HG03521 (cell line): ENCODE results near the gene AK2.
"Not testable (repeated sequence)": the region's sequence is repeated elsewhere in the genome, so short reads cannot be mapped to it uniquely, and the experiment has no call there.

Experiments used
- ATAC-seq: cut with Tn5 transposase; IDR thresholded peaks from one replicate; pipeline ENCODE4 v1.9.1; 2021; ENCODE audit warnings: mild to moderate bottlenecking, moderate library complexity; ENCODE audit not compliant: unreplicated experiment

AK2 gene

DNA sequence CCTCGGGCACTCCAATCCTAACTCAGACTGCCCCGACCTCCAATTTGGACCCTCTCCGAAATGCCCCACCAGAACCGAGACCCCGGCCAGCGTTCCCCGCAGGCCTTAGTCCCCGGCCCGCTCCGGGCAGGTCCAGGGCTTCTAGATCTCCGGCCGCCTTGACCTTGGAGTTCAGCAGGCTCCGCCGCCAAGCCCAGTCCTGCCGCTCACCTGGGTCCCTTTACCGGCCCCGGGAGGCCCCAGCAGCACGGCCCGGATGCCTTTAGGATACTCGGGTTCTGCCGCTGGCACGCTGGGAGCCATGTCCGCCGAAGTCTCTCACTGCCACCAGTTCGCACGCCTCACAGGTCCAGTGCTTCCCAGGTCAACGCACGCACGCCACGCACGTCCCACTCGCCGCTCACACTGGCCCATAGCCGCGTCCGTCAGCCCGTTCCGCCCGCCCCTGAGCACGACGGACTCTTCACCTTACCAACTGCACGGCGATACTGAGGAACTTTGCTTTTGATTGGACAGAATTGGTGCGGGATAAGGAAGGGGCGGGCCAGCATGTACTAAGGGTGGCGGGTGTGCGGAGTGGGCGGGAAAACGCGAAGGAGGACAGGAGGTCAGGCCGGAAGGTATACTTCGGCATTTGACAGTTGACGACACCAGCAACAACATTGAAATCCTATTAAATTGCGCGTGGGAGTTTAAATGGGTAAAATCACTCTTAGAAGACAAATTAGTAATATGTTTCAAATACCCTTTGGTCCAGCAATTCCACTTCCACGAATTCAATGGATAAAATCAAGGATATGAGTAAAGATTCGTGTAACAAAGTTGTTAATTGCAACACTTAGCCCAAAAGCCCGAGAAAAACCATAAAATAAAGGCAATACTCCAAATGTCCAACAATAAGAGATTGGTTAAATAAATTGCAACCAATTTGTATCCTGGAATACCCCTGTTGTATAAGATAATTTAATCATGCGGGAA, at the start of gene AK2:
Gene AK2, minus strand, starts transcription at position 358 of the 978 bp plus-strand sequence. Its CDS starts 55 bp downstream, at position 303.
- ATAC-seq: peak; percentile 99

DNA sequence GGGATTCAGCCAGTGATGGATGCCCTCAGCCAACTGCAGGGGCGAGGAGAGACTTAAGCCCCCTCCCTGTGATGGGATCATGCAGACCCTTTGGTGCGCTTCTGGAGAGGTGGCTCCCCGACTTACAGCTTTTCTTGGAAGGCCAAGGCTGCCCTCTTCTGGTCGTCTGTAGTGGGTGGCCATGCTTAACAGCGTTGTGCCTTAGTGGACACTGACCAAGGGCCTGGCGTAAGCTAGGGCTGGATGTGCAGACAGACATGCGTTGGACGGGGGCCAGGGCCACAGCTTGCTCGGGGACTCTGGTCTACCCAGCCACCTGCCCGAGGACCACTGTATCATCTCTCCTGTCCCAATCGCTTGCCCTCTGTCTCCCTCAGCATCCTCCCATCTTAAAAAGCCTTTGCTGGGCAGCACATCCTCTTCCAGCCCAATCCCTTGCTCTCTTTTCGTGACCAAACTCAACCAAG, 49.7 kb upstream of the AK2 start:
- no peak for ATAC-seq

DNA sequence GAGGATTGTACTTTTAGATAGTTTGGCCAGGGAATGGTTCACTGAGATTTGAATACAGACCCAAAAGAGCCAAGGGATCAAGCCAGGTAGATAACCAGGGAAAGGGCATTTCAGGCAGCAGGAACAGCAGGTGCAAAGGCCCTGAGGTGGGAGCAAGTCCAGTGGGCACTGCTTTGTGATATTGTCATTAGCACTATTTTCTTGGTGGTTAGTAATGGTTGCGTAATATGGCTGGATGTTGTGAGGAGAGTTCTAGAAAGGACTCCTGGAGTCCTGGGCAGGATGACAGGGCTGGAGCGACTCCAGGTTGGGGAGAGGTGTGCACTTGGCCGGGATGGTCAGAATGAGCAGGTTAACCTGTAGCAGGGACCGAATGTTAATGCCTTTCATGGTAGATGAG, 48.6 kb upstream of the AK2 start:
- ATAC-seq: no peak

DNA sequence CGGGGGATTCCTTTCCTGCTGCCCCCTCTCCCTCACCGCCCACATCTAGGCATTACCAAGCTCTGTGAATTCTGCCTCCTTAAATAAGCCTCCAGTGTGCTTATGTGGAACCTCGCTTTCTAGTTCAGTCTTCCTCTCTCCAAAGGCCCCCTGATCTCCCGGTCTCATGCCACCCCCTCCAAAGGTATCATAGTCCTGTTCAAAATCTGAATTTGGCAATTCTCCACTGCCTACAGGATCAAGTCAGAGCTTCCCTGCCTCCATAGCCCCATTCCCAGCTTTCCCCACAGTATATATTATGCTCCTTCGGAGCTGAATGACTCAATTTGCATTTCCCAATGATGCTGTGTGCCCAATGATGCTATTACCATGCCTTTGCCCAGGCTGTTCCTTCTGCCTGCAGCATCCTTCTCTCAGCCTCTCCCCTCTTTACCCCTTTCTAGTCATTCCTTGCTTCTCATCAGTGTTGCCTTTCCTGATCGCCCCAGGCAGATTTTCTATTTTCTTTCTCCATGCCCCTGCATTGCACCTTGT, 46.0 kb upstream of the AK2 start:
- no peak for ATAC-seq

DNA sequence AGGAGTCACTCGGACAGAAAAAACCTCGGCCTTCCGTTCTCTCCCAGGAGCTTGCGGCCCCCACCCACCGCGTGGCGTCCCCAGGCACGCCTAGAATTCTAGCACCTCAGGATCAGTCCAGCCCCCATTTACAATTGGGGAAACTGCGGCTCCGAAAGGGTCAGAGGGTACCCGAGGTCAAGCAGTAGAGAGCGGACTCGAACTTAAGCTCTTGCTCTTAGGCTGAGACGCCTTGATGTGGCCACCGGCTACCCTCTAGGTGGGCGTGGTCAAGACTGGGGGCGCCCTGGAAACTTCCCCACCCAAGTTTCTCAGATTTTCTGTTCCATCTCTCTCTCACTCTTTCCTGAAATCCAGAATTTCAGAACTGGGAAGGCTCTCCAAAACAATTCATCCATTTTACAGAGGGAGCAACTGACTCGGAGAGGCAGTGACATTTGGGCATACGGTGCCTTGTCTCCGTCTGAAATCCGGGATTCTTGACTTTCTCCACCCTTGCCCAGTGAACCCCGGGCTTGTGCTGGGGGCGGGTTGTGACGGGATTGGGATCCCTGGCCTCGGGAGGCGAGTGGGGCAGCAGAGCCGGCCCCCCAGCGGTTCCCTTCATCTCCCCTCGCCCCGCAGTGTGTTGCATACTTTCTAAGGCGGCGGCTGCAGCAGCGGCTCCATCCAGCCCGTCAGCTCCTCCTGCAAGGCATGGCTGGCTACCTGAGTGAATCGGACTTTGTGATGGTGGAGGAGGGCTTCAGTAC, 45.0 kb upstream of the AK2 start:
- no peak for ATAC-seq

DNA sequence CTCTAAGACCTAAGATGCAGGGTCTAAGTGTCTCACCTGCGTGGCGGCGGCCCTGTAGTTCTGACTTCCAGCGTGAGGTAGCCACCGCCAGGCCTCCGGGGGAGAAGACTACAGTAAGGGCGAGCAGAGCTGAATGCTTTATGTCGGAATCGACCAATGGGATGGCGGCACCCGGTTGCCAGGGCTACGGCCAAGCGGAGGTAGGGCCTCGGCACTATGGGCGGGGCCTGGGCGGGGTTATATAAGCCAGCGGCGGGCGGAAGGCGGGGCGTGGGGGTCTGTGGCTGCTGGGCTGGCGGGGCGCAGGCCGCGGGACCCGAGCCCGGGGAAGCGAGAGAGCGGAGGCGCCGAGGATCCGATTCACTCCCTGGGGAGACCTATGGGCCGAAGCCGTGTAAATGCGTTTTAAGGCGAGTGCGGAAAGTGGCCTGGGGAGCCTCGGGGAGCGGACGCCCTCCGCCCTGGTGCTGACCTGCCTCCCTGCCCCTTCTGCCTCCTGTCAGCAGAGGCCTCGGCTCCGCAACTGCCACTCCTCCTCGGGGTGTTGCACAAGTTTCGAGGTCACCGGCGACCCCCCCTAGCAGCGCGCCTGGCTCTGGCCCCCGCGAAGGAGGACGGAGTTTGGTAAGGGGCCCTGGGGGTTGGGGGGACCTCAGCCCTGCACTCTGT, 44.3 kb upstream of the AK2 start, which contains the start of gene AZIN2:
Gene AZIN2, plus strand, starts transcription at position 269 of the 669 bp plus-strand sequence. CDS start 1,097 bp downstream, outside the sequence.
- peak; percentile 98 for ATAC-seq

DNA sequence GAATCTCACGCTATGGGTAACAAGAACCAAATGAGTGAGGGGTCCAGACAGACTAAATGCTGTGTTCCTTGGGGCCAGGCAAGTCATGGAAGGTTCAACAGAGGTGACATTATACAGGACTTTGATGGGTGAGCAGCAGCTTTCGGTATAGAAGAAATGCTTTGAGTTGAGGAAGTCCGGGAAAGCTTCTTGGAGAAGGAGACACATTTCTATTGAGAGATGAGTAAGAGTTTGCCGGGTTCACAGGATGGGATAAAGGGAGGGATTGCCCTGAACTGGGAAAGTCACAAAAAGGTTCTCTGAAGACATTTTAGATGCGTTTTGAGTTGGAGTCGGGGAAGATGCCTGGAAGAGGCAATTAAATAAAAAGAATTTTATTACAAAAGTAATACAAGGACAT, 43.7 kb upstream of the AK2 start:
- ATAC-seq: no peak

DNA sequence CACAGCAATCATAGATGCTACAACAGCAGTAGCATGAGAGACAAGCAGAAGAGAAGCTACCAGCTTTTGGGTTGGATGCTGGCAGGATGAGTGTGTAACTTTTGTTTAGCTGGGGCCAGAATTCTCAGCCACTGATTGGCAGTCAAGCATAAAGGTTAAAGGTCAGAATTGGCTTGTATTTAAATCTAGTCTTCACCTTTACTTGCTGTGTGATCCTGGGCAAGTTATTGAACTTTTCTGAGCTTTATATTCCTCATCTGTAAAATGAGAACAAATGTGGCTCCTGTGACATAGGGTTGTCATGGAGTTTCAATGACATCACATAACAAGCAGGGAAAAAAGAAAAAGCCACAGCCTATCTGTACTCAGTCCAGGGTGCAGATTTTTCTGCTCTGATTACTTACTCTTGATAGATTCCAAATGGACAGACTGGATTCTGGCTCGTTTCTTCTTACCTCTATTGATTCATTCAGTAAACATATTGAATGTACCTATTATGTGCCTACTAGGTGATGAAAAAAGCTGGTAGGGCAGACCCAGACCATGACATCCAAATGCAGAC, 41.4 kb upstream of the AK2 start:
- no peak for ATAC-seq

DNA sequence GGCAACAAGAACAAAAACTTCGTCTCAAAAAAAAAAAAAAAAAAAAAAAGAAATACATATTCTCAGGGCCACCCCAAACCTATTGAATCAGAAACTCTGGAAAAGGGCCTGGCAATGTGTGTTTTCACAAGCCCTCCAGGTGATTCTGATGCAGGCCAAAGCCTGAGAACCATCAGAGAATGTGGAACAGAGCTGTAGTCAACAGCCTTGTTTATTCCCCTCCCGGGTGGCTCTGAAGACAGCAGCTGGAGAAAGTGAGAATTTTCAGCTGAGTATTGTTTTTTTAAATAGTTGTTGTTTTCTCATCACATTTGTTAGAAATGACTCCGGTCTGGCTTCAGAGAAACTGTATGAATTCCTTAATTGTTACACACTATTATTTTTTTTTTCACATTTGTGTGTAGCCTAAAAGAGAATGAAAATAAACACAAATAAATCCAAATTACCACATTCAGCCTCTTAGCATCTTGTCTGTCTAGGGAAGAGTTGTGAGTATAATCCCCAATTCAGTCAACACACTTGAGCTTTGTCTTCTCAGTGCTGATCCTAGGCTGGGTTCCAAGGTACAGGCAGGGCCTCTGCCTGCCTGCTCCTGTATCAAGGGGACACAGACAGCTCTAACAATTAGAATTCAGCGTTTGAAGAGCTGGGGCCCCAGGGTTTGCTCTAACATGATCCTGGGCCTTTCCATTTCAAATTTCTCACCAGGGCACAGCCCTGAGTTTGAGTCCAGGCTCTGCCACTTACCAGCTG, 37.7 kb upstream of the AK2 start:
- no peak for ATAC-seq

DNA sequence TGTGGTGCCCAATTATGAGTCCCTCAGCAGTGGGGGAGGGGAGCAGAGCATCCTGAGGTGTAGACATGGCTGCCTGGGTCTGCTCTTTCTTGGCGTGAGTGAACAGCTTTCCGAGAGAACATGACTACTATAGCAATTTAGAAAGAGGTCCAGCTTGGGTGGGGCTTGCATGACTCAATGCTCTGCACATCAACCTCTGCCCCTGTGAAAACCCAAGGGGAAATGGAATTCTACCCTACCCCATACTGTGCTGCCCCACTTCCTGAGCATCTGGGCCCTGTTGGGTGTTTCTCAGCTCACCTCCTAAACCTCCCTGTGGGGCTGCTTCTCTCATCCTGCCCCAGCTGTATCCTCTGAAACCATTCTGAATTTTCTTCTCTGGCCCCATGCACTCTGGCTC, 36.0 kb upstream of the AK2 start:
- no peak for ATAC-seq

DNA sequence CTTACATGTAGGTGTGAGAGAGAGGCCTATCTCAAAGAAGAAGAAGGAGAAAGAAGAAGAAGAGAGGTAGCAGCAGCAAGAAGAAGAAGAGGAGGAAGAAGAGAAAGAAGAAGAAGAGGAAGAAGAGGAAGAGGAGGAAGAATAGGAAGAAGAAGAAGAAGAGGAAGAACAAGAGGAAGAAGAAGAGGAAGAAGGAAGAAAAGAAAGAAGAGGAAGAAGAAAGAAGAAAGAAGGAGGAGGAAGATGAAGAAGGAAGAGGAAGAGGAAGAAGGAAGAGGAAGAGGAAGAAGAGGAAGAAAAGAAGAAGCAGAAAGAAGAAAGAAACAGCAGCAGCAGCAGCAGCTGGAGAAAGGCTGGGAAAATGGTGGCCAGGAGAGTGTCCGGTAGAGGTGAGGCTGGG, 33.9 kb upstream of the AK2 start:
- no peak for ATAC-seq

DNA sequence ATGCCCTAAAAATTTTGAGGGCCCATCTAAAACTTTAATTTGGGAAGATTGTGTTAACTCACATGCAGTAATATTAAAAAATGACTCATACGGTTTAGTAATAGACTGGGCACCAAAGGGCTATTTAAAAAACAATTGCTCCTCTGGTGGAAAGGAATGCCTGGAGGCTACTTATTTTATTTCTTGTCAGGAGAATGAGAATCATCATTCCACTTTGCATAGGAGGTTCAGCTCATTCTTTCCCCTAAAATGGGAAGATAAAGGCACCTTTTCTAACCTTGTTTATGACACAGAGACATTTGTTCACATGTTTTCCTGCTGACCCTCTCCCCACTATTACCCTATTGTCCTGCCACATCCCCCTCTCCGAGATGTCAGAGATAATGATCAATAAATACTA, 31.4 kb upstream of the AK2 start:
- ATAC-seq: not testable (repeated sequence)

DNA sequence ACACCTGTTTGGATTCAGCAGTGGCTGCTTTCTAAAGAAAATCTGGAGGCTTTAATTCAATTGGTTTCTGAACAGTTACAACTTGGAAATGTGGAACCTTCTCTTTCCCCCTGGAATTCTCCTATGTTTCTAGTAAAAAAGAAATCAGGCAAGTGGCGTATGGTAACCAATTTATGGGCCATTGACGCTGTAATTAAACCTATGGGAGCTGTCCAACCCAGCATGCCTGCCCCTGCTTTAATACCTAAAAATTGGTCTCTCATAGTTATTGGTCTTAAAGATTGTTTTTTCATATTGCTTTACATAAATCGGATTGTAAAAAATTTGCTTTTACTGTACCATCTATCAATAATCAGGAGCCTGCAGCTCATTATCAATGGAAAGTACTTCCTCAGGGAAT, 29.8 kb upstream of the AK2 start:
- not testable (repeated sequence) for ATAC-seq

DNA sequence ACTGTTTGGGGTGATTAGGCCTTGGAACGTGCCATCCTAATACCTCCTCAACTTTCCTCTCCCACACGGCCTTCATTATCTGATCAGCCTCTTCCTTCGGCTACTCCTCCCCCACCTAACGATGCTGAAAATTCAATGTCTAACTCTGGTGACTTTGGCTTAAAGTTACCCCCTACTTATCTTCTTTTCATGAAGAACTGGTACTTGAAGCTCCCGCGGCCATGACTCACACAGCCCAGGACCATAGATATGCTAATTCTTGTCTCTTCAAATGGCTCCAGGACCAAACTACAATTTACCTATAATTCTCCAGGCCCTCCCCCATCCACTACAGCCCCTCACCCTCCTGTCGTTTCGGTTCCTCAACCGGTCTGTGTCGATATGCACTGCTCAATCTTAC, 28.6 kb upstream of the AK2 start:
- ATAC-seq: no peak

DNA sequence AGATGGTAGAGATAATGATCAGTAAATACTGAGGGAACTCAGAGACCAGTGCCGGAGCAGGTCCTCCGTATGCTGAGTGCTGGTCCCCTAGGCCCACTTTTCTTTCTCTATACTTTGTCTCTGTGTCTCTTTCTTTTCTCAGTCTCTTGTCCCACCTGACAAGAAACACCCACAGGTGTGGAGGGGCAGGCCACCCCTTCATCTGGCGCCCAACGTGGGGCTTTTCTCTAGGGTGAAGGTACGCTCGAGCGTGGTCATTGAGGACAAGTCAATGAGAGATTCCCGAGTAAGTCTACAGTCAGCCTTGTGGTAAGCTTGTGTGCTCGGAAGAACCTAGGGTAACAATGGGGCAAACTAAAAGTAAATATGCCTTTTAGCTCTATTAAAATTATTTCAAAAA, 27.6 kb upstream of the AK2 start:
- not testable (repeated sequence) for ATAC-seq

DNA sequence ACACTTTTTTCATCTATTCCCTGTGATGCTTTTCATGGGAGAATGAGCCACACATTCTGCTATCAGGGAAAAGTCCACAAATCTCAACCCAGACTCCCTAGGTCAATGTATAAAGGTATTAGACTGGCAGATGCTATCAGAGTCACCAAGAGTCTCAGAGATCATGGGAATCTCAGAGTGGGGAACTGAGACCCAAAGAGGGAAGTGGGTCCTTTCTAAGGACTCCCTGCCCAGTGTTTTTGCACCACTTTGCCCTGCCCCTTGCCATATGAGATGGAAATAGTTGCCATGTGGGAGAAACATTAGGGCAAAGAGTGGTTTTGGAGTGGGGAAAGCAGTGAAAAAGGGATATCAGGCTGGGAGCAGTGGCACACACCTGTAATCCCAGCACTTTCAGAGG, 25.2 kb upstream of the AK2 start:
- no peak for ATAC-seq

DNA sequence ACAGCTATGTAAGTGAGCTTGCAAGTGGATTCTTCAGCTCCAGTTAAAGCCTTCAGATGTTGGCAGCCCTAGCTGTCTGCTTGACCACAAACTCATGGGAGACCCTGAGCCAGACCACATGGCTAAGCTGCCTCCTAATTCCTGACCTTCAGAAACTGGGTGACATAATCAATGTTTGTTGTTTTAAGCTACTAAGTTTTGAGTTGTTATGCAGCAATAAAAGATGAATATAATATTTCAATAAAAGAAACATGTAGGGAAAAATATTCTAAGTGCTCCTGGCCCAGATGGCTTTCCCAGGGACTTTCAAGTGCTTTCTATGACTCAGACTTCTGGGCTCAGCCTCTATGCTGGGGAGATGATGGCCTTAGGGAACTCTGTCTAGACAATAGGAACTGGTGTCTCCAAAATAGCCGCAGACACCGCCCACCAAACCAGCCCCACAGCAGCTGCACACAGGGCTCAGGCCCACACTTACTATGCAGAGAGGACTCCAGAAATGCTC, 23.9 kb upstream of the AK2 start:
- no peak for ATAC-seq

DNA sequence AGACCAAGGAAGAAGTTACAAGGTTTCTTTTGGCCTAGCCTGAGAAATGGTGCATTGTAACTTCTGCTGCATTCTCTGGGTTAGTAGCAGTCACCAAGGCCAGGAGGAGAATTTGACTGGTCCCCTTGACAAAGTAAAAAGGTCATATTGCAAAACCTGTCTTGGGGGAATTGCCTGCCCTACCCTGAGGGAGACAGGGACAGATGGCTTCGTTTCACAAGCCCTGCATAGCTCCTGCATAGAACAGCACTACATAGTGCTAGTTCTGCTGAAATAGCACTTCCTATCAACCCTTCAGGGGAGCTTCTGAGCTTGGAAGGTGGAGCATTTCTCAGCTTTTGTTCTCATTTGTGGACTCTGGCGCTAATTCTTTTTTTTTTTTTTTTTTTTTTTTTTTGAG, 20.4 kb upstream of the AK2 start:
- ATAC-seq: no peak

DNA sequence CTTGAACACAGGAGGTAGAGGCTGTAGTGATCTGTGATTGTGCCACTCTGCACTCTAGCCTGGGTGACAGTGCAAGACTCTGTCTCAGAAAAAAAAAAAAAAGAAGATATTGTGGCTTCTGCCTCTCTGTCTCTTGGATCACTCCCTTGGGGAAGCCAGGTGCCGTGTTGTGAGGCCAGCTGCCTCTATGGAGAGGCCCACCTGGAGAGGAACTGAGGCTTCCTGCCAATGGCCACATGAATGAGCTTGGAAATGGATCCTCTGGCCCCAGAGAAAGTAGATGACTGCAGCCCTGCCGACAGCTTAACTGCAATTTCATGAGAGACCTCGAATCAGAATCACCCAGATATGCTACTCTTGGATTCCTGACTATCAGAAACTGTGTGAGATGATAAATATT, 19.7 kb upstream of the AK2 start:
- ATAC-seq: no peak
